GM12878 (cell line): ENCODE data around the gene PTPRN2. TPM values are rescaled to one million over a fixed set of nuclear protein-coding genes. Genes with fewer than 3 reads are reported as not detected.

ENCODE experiments used
- ATAC-seq: fragments of 200-7000 bp; cut with Tn5 transposase; 3 replicates; pipeline ENCODE4 v1.9.1; 2020; ENCODE audit warnings: mild to moderate bottlenecking, moderate library complexity
- BruUV-seq: library from RNA; stranded (reverse); fragments of 400-500 nt; replicated peaks from 2 replicates; lab custom pipeline; 2021; lab: Mats Ljungman, UMichigan
- CTCF ChIA-PET: fragments of 300-600 bp; sonication (Branson Sonifier 250); formaldehyde crosslinking; extraction: SDS; loops from one replicate; lab custom pipeline; 2021; ENCODE audit warnings: inconsistent platforms; lab: Yijun Ruan, JAX
- POLR2A ChIA-PET: fragments of 350-600 bp; formaldehyde crosslinking; extraction: SDS; loops from one replicate; lab custom pipeline; 2021; ENCODE audit warnings: inconsistent platforms; lab: Charles Lee
- RAD21 ChIA-PET: fragments of 300-600 bp; sonication (Branson Sonifier 250); formaldehyde crosslinking; loops from one replicate; lab custom pipeline; 2023; ENCODE audit warnings: antibody characterized with exemption; ENCODE audit not compliant: unreplicated experiment; lab: Charles Lee
- SMC1A ChIA-PET: fragments of 300-600 bp; sonication (Branson Sonifier 250); formaldehyde crosslinking; loops from one replicate; lab custom pipeline; 2023; ENCODE audit not compliant: unreplicated experiment, uncharacterized antibody; lab: Charles Lee
- DNase-seq: peaks from one replicate; pipeline ENCODE4 v3.0.0-alpha.2; 2011; ENCODE audit warnings: low read depth, low spot score
- FAIRE-seq: peaks from 3 replicates; lab custom pipeline; 2011; peaks lifted over from hg19 to GRCh38; lab: Jason Lieb, UNC
- H2AFZ ChIP-seq: 2 replicates; pipeline ENCODE4 v1.6.0; 2011; ENCODE audit warnings: low read depth, low read length, control low read depth; ENCODE audit not compliant: control insufficient read depth
- H3K27ac ChIP-seq: 2 replicates; pipeline ENCODE4 v1.5.1; 2011; ENCODE audit warnings: control low read depth; ENCODE audit not compliant: control insufficient read depth, insufficient read depth
- H3K27me3 ChIP-seq, 2 experiments: replicated peaks in 1 of 2; 2 replicates each; pipeline versions ENCODE4 v1.6.0 to v1.6.1; 2011; ENCODE audit warnings: low read length in 1 of 2; ENCODE audit not compliant: control insufficient read depth in 2 of 2, insufficient read depth in 2 of 2
- H3K36me3 ChIP-seq, 2 experiments: 2 replicates each; pipeline ENCODE4 v1.5.1; 2011; ENCODE audit warnings: low read length in 1 of 2; ENCODE audit not compliant: control insufficient read depth in 2 of 2, insufficient read depth in 2 of 2
- H3K4me1 ChIP-seq: 2 replicates; pipeline ENCODE4 v1.6.1; 2011; ENCODE audit warnings: mild to moderate bottlenecking, low read length, moderate library complexity, mixed read lengths; ENCODE audit not compliant: control insufficient read depth, insufficient read depth
- H3K4me2 ChIP-seq: 2 replicates; pipeline ENCODE4 v1.6.0; 2011; ENCODE audit warnings: control low read depth; ENCODE audit not compliant: control insufficient read depth, insufficient read depth
- H3K4me3 ChIP-seq: fragments of 200-600 bp; sonication (generic); 2 replicates; pipeline ENCODE4 v1.5.1; 2016
- H3K79me2 ChIP-seq: 2 replicates; pipeline ENCODE4 v1.6.0; 2011; ENCODE audit warnings: low read length; ENCODE audit not compliant: control insufficient read depth, insufficient read depth
- H3K9ac ChIP-seq: 2 replicates; pipeline ENCODE4 v1.8.0; 2011; ENCODE audit warnings: low read length, control low read depth, mixed read lengths; ENCODE audit not compliant: control insufficient read depth, insufficient read depth
- H3K9me3 ChIP-seq: replicated peaks from 3 replicates; pipeline ENCODE4 v1.5.1; 2011; ENCODE audit warnings: mild to moderate bottlenecking, low read length; ENCODE audit not compliant: control insufficient read depth, insufficient read depth
- H4K20me1 ChIP-seq: 2 replicates; pipeline ENCODE4 v1.6.0; 2011; ENCODE audit not compliant: control insufficient read depth, insufficient read depth
- ATF2 ChIP-seq: IDR thresholded peaks from 2 replicates; pipeline ENCODE4 v1.6.1; 2012; ENCODE audit warnings: low read length, inconsistent platforms
- BCLAF1 ChIP-seq: fragments of 450-650 bp; IDR thresholded peaks from 2 replicates; pipeline ENCODE4 v1.6.1; 2017; ENCODE audit warnings: antibody characterized with exemption, mild to moderate bottlenecking, moderate library complexity
- FOS ChIP-seq: IDR thresholded peaks from 3 replicates; pipeline ENCODE4 v1.6.1; 2011; ENCODE audit warnings: borderline replicate concordance; ENCODE audit not compliant: insufficient read length; ENCODE audit errors: extremely low read depth
- JUND ChIP-seq: IDR thresholded peaks from 2 replicates; pipeline ENCODE4 v1.6.1; 2012; ENCODE audit warnings: low read depth, mild to moderate bottlenecking, low read length, improper control_type of control experiment, moderate library complexity
- WGBS: methylation state at CpG from one replicate; pipeline ENCODE4 v1.1.6; 2016; ENCODE audit warnings: low lambda C conversion rate; ENCODE audit not compliant: insufficient replicate concordance, insufficient coverage; ENCODE audit errors: missing lambda C conversion rate; 5-methylcytosine and 5-hydroxymethylcytosine counted together
- in situ Hi-C: fragments of 300-500 bp; cut with MboI; formaldehyde crosslinking; loops from 9 replicates; pipeline ENCODE4 v1.14.3; 2018; ENCODE audit warnings: mixed read lengths
- intact Hi-C: fragments of 100-400 bp; cut with micrococcal nuclease; formaldehyde crosslinking; loops from one replicate; pipeline ENCODE4 v1.14.2; 2022; ENCODE audit not compliant: unreplicated experiment
- polyA plus RNA-seq, 11 experiments: library from polyadenylated mRNA; depleted of rRNA in 4 of 11; unstranded in 6 of 11; stranded (reverse) in 5 of 11; fragments of >200 nt; fragmentation: Nextera tagmentation in 4 of 11; fragmentation: Illumina TruSeq in 1 of 11; extraction: Ambion mirVana in 4 of 11; extraction: Trizol in 1 of 11; gene quantifications; 1 replicate in 1 of 11; 2 replicates in 10 of 11; pipeline versions ENCODE4 v1.2.1 to v1.2.3, GENCODE V29; 2011 to 2016; ENCODE audit warnings: inconsistent platforms in 2 of 11, missing spikeins in 2 of 11, low read depth in 1 of 11
- total RNA-seq, 4 experiments: library from RNA; depleted of rRNA in 3 of 4; stranded (reverse); fragments of >200 nt in 3 of 4; fragmentation: Illumina TruSeq in 1 of 4; extraction: Trizol in 1 of 4; gene quantifications; 2 replicates each; pipeline versions ENCODE4 v1.2.1 to v1.2.3, GENCODE V29; 2013 to 2021

PTPRN2 gene
- total and polyA plus RNA-seq, 10 of the 15 experiments (the other 5 are each of a cell fraction or from before 2014, with no cell fraction given) = 5.4 TPM; not detected in 9

- no peak for DNase-seq
- in situ Hi-C loops = no loop called here
- CTCF ChIA-PET = no interaction called here
- Histone ChIP-seq H3K4me3 (no peak overlapping the region), H3K4me2 (no peak overlapping the region), H2AFZ (no peak overlapping the region), H3K27ac (no peak overlapping the region), H3K4me1 (no peaks in the 10 kb centered on the region), H3K9ac (no peak overlapping the region), H3K36me3 (no peaks in the 10 kb centered on the region), H3K9me3 (no peaks in the 10 kb centered on the region; the same call in 2 of the 3 replicates)
- no peak for FAIRE-seq
- ATAC-seq = no peak
- POLR2A ChIA-PET = no interaction called here
- SMC1A ChIA-PET = no interaction called here
- intact Hi-C loops = no loop called here
- TF ChIP-seq JUND = no peak
- no peak for TF ChIP-seq ATF2
- no peak for TF ChIP-seq FOS
- TF ChIP-seq BCLAF1 = no peak
- TF ChIP-seq, all 136 proteins: peak for 0
- no TSS peak for BruUV-seq
- H3K79me2 ChIP-seq = no peaks in the 10 kb centered on the region
- H3K27me3 ChIP-seq = no peaks in the 10 kb centered on the region
- 16% methylated on average over 6 of the region's 6 CpGs for whole genome bisulfite sequencing
- RAD21 ChIA-PET = no interaction called here
- H4K20me1 ChIP-seq = no peaks in the 10 kb centered on the region
These were observed 466.9 kb downstream of the PTPRN2 start for GRCh38 chr7:158120716-158121115.
